Measurements from ENCODE around the gene USP49. TPM values are rescaled to one million over a fixed set of nuclear protein-coding genes. Genes with fewer than 3 reads are reported as not detected.
A peak's percentile ranks its signal among the peaks of the same experiment; 100 is the strongest.

The USP49 gene
- total and polyA plus RNA-seq, 2 donors (not counting 1 experiment from before 2014, with no cell fraction given) = 1.5 to 2.3 TPM

GRCh38 chr6:41900861-41901260 lies 5.7 kb upstream of the USP49 start:
- Histone ChIP-seq H3K4me2 (ENCODE audit: extremely low read depth, insufficient read depth, low read length) (no peak overlapping the region), H3K9ac (ENCODE audit: insufficient read depth, low read length) (no peak overlapping the region), H3K4me1 (ENCODE audit: control insufficient read depth, extremely low read depth, insufficient read depth, low read length) (peaks cover 2% of the 10 kb centered on the region), H3K4me3 (replicated peaks in 1 of 4; ENCODE audit: control extremely low read depth in 1 of 4, insufficient read depth in 1 of 4, low read depth in 3 of 4, low read length in 4 of 4) (no peak overlapping the region), H3K36me3 (ENCODE audit: control insufficient read depth, insufficient read depth, low read length) (no peaks in the 10 kb centered on the region), H3K27ac (ENCODE audit: insufficient read depth, low read length) (no peak overlapping the region), H4K20me1 (ENCODE audit: control insufficient read depth, extremely low read depth, insufficient read depth, low read length) (no peaks in the 10 kb centered on the region), H3K27me3 (ENCODE audit: control insufficient read depth, insufficient read depth, low read length) (no peaks in the 10 kb centered on the region), H3K79me2 (ENCODE audit: control insufficient read depth, insufficient read depth, low read length) (no peaks in the 10 kb centered on the region), H3K9me3 (ENCODE audit: control insufficient read depth, insufficient read depth, low read depth, low read length) (no peaks in the 10 kb centered on the region), H2AFZ (ENCODE audit: low read length) (no peak overlapping the region)
- TF ChIP-seq, protein P1, sequence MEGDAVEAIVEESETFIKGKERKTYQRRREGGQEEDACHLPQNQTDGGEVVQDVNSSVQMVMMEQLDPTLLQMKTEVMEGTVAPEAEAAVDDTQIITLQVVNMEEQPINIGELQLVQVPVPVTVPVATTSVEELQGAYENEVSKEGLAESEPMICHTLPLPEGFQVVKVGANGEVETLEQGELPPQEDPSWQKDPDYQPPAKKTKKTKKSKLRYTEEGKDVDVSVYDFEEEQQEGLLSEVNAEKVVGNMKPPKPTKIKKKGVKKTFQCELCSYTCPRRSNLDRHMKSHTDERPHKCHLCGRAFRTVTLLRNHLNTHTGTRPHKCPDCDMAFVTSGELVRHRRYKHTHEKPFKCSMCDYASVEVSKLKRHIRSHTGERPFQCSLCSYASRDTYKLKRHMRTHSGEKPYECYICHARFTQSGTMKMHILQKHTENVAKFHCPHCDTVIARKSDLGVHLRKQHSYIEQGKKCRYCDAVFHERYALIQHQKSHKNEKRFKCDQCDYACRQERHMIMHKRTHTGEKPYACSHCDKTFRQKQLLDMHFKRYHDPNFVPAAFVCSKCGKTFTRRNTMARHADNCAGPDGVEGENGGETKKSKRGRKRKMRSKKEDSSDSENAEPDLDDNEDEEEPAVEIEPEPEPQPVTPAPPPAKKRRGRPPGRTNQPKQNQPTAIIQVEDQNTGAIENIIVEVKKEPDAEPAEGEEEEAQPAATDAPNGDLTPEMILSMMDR (conservative IDR thresholded peaks at IDR 0.05 in 1 of 2, IDR thresholded peaks at IDR 0.05 in 1 of 2; ENCODE audit: low read depth in 1 of 2, low read length in 2 of 2) = no peak
- TF ChIP-seq EZH2 (IDR thresholded peaks at IDR 0.05; ENCODE audit: low read length, missing control alignments) = no peak
- no peak for DNase-seq (ENCODE audit: low read depth in 2 of 2)

DNA sequence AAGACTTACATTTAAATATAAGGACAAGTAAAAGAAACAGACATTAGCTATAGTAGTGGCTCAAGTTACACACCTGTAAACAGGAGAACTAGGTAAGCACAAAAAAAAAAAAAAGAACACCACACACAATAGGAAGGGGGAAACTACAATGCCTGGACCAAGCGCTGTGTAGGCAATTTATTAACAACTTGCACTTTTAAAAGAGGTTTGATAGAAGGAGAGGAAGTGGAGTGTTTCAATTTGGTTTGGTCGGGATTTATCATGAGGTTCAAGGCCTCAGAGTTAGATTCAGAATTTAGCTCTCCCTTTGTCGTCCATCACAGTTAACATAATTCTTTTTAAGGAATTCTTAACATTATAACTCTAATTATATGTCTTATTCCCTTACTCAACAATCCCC lies 1.1 kb upstream of the USP49 start:
- H3K9me3 ChIP-seq (ENCODE audit: control insufficient read depth, insufficient read depth, low read depth, low read length) = no peaks in the 10 kb centered on the region
- no peak overlapping the region for H3K9ac ChIP-seq (ENCODE audit: insufficient read depth, low read length)
- H4K20me1 ChIP-seq (ENCODE audit: control insufficient read depth, extremely low read depth, insufficient read depth, low read length) = no peaks in the 10 kb centered on the region
- TF ChIP-seq EZH2 (IDR thresholded peaks at IDR 0.05; ENCODE audit: low read length, missing control alignments) = no peak
- TF ChIP-seq, protein P1 (conservative IDR thresholded peaks at IDR 0.05 in 1 of 2, IDR thresholded peaks at IDR 0.05 in 1 of 2; ENCODE audit: low read depth in 1 of 2, low read length in 2 of 2) = no peak
- H3K79me2 ChIP-seq (ENCODE audit: control insufficient read depth, insufficient read depth, low read length) = no peaks in the 10 kb centered on the region
- no peaks in the 10 kb centered on the region for H3K27me3 ChIP-seq (ENCODE audit: control insufficient read depth, insufficient read depth, low read length)
- no peaks in the 10 kb centered on the region for H3K36me3 ChIP-seq (ENCODE audit: control insufficient read depth, insufficient read depth, low read length)
- no peak for DNase-seq (ENCODE audit: low read depth in 2 of 2)
- no peak overlapping the region for H2AFZ ChIP-seq (ENCODE audit: low read length)
- H3K27ac ChIP-seq (ENCODE audit: insufficient read depth, low read length) = peak overlapping the region; percentile 71
- peak overlapping the region; percentile 100 for H3K4me2 ChIP-seq (ENCODE audit: extremely low read depth, insufficient read depth, low read length)
- peak overlapping the region; percentile 63 to 89 (median 79) for H3K4me3 ChIP-seq (replicated peaks in 1 of 4; ENCODE audit: control extremely low read depth in 1 of 4, insufficient read depth in 1 of 4, low read depth in 3 of 4, low read length in 4 of 4)
- H3K4me1 ChIP-seq (ENCODE audit: control insufficient read depth, extremely low read depth, insufficient read depth, low read length) = peaks cover 7% of the 10 kb centered on the region

DNA sequence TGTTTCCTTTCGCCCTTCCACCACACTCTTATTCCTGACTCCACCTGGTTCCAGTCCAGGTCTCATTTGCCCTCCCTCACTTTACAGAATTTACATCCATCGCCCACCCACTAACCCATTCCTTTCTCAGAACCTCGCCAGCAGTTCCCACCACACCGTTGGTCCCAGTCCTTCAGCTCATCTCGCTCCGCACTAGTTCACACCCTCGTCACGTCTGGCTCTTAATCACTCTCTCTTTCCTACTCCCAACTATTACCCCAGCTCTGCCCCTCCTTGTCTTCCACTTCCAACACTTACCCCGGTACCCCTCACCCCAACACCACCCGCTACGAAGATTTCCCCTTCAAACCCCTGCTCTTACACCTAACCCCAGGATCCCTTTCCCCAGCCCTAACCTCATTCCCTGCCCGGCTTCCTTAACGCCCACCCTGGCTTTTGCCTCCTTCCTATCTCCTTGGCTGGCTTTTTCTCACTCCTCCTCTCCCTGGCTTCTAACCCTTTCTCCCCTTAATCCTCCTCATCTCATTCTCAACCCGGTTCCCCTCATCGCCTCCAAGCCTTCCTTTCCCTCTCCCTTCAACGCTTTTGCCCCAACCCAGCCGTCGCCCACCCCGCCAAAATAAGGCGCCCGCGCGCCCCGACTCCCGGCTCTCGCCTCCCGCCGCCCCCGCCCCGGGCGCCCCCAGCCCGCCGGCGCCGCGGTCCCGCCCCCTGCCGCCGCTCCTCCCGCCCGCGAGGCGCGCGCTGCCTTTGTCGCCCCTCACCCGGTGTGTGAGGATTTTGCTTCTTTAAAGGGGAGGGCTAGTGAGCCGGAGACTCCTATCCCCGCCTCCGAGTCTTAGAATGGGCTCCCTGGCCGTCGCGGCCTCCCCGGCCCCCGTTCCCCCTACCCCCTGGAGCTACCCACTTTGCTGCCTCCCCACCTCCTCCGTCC lies 542 bp downstream of the USP49 start:
- Histone ChIP-seq H3K4me1 (ENCODE audit: control insufficient read depth, extremely low read depth, insufficient read depth, low read length) (peaks cover 7% of the 10 kb centered on the region), H3K79me2 (ENCODE audit: control insufficient read depth, insufficient read depth, low read length) (no peaks in the 10 kb centered on the region), H3K9me3 (ENCODE audit: control insufficient read depth, insufficient read depth, low read depth, low read length) (no peaks in the 10 kb centered on the region), H2AFZ (ENCODE audit: low read length) (peak overlapping the region; percentile 52), H3K27me3 (ENCODE audit: control insufficient read depth, insufficient read depth, low read length) (no peaks in the 10 kb centered on the region), H3K9ac (ENCODE audit: insufficient read depth, low read length) (peak overlapping the region; percentile 55), H3K36me3 (ENCODE audit: control insufficient read depth, insufficient read depth, low read length) (no peaks in the 10 kb centered on the region), H3K27ac (ENCODE audit: insufficient read depth, low read length) (peak overlapping the region; percentile 16), H3K4me2 (ENCODE audit: extremely low read depth, insufficient read depth, low read length) (peak overlapping the region; percentile 96), H4K20me1 (ENCODE audit: control insufficient read depth, extremely low read depth, insufficient read depth, low read length) (no peaks in the 10 kb centered on the region), H3K4me3 (replicated peaks in 1 of 4; ENCODE audit: control extremely low read depth in 1 of 4, insufficient read depth in 1 of 4, low read depth in 3 of 4, low read length in 4 of 4) (peak overlapping the region; percentile 67 to 89 (median 74))
- DNase-seq (ENCODE audit: low read depth in 2 of 2) = peak in 1 of 2 donors; percentile 25
- TF ChIP-seq, protein P1 (conservative IDR thresholded peaks at IDR 0.05 in 1 of 2, IDR thresholded peaks at IDR 0.05 in 1 of 2; ENCODE audit: low read depth in 1 of 2, low read length in 2 of 2) = no peak
- no peak for TF ChIP-seq EZH2 (IDR thresholded peaks at IDR 0.05; ENCODE audit: low read length, missing control alignments)

Data from fibroblast of lung (primary cell).